HEK293 (cell line): Measurements from ENCODE around the gene ZNF358.

Experiments
- CTCF ChIP-seq: fragments of 450-650 bp; formaldehyde crosslinking; IDR thresholded peaks from 2 replicates; pipeline ENCODE4 v1.5.1; 2016; ENCODE audit warnings: missing biosample characterization, missing genetic modification characterization
- KLF1 ChIP-seq: fragments of 450-650 bp; formaldehyde crosslinking; IDR thresholded peaks from 2 replicates; pipeline ENCODE4 v1.5.1; 2016; ENCODE audit warnings: missing biosample characterization, missing genetic modification characterization
- ZNF214 ChIP-seq: fragments of 450-650 bp; formaldehyde crosslinking; IDR thresholded peaks from 2 replicates; pipeline ENCODE4 v1.5.1; 2017; ENCODE audit warnings: missing biosample characterization, mild to moderate bottlenecking, missing genetic modification characterization, borderline replicate concordance
- ZNF248 ChIP-seq: fragments of 450-650 bp; formaldehyde crosslinking; IDR thresholded peaks from 2 replicates; pipeline ENCODE4 v1.5.1; 2017; ENCODE audit warnings: missing biosample characterization, missing genetic modification characterization
- ZNF558 ChIP-seq: fragments of 450-650 bp; formaldehyde crosslinking; IDR thresholded peaks from 2 replicates; pipeline ENCODE4 v1.5.1; 2016; ENCODE audit warnings: missing biosample characterization, missing genetic modification characterization
- ZNF76 ChIP-seq: fragments of 450-650 bp; formaldehyde crosslinking; IDR thresholded peaks from 2 replicates; pipeline ENCODE4; 2016; ENCODE audit warnings: low read depth, missing biosample characterization, missing genetic modification characterization, borderline replicate concordance
- TF ChIP-seq, protein P1 (sequence below): fragments of 450-650 bp; formaldehyde crosslinking; IDR thresholded peaks from 2 replicates; pipeline ENCODE4 v1.5.1; 2016; ENCODE audit warnings: missing biosample characterization, missing genetic modification characterization

DNA sequence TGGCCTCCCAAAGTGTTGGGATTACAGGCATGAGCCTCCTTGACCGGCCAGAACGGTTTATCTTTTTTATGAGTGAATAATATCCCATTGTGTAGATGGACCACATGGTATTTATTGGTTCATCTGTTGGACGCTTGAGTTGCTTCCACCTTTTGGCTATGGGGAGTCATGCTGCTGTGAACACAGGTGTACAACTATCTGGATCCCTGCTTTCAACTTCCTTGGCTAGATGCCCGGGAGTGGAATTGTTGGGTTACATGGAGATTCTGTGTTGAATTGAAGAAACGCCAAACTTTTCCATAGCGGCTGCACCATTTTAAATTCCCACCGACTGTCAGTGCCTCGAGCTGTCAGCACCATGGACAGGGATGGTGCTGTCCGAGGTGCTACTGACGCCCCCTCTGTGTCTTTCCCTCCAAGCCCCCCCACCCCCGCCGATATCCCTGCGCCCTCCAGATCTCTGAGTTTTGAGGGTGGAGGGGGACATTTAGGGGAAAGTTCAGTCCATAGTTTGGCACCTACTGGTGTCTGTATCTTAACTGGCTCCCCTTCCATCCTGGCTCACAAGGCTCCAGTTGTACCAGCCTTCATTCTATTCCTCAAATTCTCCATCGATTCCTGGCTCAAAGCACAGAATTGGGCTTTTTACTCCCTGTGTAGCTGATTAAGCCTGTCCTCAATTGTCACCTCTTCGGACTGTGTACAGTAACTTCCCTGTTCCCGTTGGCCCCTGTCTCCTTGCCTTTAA lies 46.9 kb downstream of the ZNF358 start:
- TF ChIP-seq ZNF248 (tag by site-specific recombination) = no peak
- TF ChIP-seq ZNF214 (tag by site-specific recombination) = no peak
- no peak for TF ChIP-seq CTCF (tag by site-specific recombination)
- no peak for TF ChIP-seq KLF1
- TF ChIP-seq ZNF76 (tag by site-specific recombination) = no peak
- TF ChIP-seq ZNF558 (tag by site-specific recombination) = no peak
- TF ChIP-seq, protein P1, sequence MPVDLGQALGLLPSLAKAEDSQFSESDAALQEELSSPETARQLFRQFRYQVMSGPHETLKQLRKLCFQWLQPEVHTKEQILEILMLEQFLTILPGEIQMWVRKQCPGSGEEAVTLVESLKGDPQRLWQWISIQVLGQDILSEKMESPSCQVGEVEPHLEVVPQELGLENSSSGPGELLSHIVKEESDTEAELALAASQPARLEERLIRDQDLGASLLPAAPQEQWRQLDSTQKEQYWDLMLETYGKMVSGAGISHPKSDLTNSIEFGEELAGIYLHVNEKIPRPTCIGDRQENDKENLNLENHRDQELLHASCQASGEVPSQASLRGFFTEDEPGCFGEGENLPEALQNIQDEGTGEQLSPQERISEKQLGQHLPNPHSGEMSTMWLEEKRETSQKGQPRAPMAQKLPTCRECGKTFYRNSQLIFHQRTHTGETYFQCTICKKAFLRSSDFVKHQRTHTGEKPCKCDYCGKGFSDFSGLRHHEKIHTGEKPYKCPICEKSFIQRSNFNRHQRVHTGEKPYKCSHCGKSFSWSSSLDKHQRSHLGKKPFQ (tag by site-specific recombination) = no peak
